NCI-H2107 treated with DMSO at 0.1 percent for 48 hours (cell line): ENCODE data around the gene BRD2.

Experiments used
- DNase-seq: peaks from one replicate; lab custom pipeline; 2025; ENCODE audit not compliant: unreplicated experiment; lab: John Stamatoyannopoulos, UW

Gene BRD2

GRCh38 chr6:32947552-32948465 is 20.6 kb upstream of the BRD2 start:
- DNase-seq = no peak

- no peak for DNase-seq
These were observed 19.3 kb upstream of the BRD2 start for GRCh38 chr6:32949113-32949512.

- no peak for DNase-seq
These were observed 18.4 kb upstream of the BRD2 start for GRCh38 chr6:32950010-32950409.

- no peak for DNase-seq
These were observed 17.9 kb upstream of the BRD2 start for GRCh38 chr6:32950449-32950848.

- no peak for DNase-seq
These were observed 15.3 kb upstream of the BRD2 start, which contains the start of gene HLA-DMA for GRCh38 chr6:32952817-32953739. Gene HLA-DMA (minus strand): TSS chr6:32953097. CDS start chr6:32953036, 61 bp downstream.

- DNase-seq = no peak
These were observed 14.6 kb upstream of the BRD2 start for GRCh38 chr6:32953775-32954174.

- DNase-seq = no peak
These were observed 14.1 kb upstream of the BRD2 start for GRCh38 chr6:32954267-32954666.

- no peak for DNase-seq
These were observed 13.2 kb upstream of the BRD2 start for GRCh38 chr6:32954986-32955802.

- DNase-seq = no peak
These were observed 12.2 kb upstream of the BRD2 start for GRCh38 chr6:32956176-32956575.

- no peak for DNase-seq
These were observed 7.8 kb upstream of the BRD2 start for GRCh38 chr6:32960563-32960962.

- DNase-seq = no peak
These were observed 6.1 kb upstream of the BRD2 start for GRCh38 chr6:32962213-32962826.

- no peak for DNase-seq
These were observed 4.5 kb upstream of the BRD2 start for GRCh38 chr6:32963866-32964265.

- DNase-seq = no peak
These were observed 3.6 kb upstream of the BRD2 start for GRCh38 chr6:32964776-32965175.

GRCh38 chr6:32967151-32968091 is 973 bp upstream of the BRD2 start:
- peak; percentile 21 for DNase-seq

GRCh38 chr6:32968867-32969684 is 682 bp downstream of the BRD2 start:
- peak; percentile 54 for DNase-seq

- peak; percentile 54 for DNase-seq
These were observed 1.5 kb downstream of the BRD2 start for GRCh38 chr6:32969685-32970412.

- peak; percentile 34 for DNase-seq
These were observed 2.2 kb downstream of the BRD2 start for GRCh38 chr6:32970413-32971241.
